Activated naive CD4-positive, alpha-beta T cell (primary cell): Measurements from ENCODE around the gene VAV2.

Source experiments
- DNase-seq, 4 experiments: peaks; one replicate each; lab custom pipeline; 2025; lab: John Stamatoyannopoulos, UW

VAV2 gene

GRCh38 chr9:133742849-133743444 is 249.2 kb downstream of the VAV2 start:
- DNase-seq, result peak; percentile 43 to 69 (median 68)

DNA sequence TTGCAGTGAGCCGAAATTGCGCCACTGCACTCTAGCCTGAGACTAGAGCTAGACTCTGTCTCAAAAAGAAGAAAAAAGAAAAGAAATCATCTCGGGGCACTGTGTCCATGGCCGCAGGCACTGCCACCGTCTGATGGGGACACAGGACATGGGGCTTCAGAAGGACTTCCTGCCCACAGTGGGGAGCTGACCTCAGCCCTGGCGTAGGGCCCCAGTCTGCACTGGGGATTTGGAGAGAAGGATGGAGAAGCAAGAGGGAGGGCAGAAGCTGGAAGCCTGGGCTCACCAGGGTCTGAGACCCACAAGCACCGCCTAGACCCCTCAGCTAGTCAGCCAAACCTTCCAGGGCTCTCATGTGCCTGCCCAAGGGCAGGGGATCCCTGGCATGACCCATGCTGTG is 249.9 kb downstream of the VAV2 start:
- DNase-seq, result no peak

GRCh38 chr9:133741716-133742115 is 250.4 kb downstream of the VAV2 start:
- no peak for DNase-seq

DNA sequence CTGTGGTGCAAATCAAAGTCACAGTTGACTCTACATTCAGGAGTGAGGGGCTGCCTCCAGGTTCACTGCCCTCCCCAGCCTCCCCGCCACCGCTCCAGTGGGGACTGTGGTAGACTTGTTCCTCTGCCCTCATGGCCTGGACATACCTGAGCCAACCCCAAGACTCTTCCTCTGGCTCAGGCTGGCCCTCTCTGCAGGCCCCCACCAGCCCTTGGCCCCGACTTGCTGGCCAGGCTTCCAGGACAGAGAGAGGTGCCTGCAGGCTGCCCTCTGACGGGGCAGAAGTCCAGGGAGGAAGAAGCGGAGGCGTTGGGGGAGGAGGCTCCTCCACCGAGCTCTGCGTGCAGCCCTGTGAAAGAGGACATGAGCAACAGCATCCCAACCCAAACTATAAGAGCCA is 251.2 kb downstream of the VAV2 start:
- no peak for DNase-seq

DNA sequence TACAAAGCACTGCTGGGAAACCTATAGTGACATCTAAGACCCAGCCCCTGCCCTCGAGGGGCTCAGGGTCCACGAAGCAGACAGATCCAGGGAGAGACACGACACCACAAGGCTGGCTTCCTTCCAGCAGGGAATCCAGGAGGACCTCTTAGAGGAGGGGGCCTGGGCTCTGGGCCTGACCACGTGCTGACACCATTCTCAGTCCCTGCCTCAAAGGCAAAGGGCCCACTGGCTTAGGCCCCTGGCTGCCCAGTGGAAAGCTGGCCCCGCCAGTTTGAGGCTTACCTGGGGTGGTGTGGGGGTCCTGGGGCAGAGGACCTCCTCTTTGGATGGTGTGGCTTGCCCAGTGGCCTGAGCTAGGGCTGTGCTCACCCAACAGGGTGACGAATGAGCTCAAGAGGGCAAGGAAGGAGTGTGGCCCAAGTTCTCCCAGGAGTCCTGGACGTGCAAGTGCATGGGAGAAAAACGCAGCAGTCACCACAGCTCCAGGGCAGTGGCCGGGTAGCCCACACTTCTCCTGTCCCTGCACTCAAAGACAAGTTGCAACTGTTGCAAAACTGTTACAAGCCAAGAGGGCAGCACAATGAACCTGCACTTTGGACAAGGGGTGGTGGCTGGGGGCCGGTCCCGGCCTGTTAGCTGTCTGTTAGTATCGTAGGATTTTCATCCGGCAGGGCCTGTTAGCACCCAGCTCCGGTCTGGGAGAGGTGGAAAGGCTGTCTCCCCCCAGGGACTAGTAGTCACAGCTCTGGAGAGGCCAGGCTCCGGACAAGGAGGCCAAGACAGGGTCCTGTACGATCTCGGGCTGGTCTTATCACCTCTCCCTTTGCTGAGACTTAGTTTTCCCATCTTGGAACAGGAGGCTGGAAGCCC is 252.5 kb downstream of the VAV2 start:
- no peak for DNase-seq

GRCh38 chr9:133738640-133739225 is 253.4 kb downstream of the VAV2 start:
- no peak for DNase-seq

DNA sequence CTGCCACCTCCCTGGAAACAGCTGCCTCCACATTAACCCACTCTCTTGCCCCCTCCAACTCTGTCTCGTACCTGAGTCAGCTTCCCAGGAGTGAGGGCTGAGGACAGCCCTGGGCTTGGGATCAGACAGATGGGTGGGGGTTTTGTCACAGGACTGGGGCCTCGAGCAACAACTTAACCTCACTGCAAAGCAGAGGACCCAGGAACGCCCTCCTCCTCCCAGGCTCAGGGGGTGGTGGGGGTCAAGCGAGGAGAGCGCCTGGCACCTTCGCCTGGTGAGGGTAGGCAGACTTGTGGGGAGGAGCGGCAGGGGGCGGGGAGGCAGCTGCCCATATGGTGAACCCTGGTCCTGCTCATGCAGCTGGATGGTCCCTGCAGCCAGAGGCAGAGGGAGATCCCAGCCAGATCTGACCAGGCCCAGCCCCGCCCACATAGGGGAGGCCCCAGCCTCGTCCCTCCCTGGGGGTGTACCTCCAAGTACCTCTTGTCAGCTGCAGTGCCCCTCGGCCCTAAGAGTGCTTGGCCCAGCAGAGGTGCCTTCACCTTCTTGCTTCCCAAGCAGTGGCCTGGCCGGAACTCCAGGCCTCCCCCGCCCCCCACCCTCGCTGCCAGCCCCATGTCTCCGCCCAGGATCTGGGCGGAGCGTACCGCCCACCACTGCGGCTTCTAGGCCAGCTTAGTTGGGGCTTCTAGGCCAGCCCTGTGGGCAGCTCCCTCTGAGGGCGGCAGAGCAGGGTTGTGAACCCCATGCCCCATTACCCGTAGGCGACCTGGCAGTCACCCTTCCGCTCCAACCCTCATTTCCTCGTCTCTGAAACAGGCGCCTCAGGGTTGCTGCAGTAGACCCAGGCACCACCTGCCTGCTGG is 254.1 kb downstream of the VAV2 start, which contains the start of gene SARDH:
TSS of gene SARDH (minus strand) at position 579 of the 866 bp plus-strand sequence. CDS start 4,179 bp downstream, outside the sequence.
- DNase-seq, result peak in 1 of 4 experiments; percentile 47

- no peak for DNase-seq
These were observed 254.9 kb downstream of the VAV2 start for GRCh38 chr9:133737071-133737773.

- no peak for DNase-seq
These were observed 256.2 kb downstream of the VAV2 start for GRCh38 chr9:133735931-133736330.

GRCh38 chr9:133735415-133735775 is 256.7 kb downstream of the VAV2 start:
- no peak for DNase-seq

DNA sequence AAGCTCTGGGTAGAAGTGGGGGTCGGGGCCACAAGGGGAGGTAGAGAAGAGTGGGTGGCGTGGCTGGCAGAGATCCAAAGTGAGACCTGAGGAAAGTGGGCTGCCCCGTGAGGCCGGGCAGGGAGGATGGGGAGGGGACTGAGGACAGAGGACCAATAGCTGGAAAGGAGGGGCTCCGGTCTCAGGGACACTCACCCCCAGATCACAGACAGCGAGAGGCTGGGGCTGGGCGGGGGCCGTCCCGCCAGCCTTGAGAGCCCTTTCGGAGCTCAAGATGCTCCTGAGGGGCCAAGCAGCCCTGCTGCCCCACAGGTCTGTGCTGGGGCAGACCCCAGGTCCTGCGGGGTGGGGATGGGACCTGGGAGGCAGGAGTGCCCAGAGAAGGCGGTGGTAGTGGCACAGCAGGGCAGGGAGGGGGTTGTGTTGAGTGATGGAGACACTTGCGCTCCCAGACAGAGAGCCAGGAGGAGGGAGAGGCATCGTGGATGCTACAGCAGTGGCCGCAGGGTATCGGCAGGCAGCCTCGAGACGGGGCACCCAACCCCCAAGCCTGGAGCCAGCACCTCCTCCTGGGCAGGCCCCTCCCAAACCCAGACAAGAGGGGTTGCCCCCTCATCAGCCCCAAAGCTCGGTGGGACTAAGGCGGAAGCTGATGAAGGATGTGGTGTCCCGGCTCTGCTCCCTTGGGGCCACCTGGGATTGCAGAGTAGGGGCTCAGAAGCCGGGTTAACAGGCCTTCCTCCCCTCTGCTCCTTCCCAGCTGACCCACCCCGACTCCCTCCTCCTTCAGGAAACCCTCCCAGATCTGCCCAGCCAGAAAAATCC is 257.3 kb downstream of the VAV2 start:
- no peak for DNase-seq

- no peak for DNase-seq
These were observed 258.2 kb downstream of the VAV2 start for GRCh38 chr9:133733796-133734533.

DNA sequence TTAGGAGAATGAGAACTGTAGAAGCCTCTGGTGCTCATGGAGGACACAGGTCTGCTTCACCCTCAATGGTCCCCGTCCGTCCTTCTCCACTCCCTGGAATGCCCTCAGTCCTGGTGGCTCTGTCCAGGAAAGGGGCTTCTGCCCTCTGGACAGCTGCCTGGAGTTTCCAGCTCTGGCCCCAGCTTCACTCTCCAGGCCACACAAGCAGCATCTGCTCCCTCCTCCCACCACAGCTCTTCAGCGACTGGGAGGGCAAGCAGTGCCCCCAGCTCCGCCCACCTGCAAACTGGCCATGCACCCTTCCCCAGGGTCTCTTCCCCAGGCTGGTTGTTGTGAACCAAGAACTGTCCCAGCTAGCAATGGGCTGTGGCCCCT is 258.7 kb downstream of the VAV2 start:
- no peak for DNase-seq

GRCh38 chr9:133732639-133733408 is 259.3 kb downstream of the VAV2 start:
- DNase-seq, result no peak

DNA sequence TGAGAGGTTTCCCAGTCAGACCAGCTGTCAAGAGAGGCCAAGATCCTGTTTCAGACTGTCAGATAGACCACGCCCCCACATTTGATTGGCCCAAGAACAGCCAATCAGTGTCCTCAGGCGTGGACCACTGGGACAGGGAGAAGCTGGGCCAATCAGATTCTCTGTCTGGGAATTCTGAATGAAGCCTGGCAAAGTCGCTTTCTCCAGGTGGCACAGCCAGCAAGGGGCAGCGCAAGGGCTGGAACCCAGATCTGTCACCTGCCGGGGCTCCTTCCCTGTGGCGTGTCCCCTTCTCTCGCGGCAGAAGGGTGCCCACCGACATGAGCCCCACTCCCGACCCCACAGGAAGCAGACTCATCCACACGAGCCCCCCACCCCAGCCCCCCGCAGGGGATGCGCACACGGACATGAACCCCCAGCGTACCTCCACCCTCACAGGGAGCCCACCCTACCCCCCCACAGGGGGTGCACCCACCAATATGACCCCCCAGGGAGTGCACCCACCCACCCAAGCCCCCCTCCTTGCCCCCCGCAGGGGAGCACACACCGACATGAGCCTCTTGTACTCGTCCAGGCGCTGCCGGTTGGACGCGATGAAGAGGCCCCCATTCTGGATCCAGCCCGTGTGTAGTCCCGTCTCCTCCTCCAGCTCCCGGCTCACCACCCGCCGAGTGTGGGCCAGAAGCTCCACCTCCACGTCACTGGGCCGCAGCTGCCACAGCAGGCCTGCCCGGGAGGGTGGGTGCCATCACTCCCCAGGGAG is 260.1 kb downstream of the VAV2 start:
- no peak for DNase-seq

DNA sequence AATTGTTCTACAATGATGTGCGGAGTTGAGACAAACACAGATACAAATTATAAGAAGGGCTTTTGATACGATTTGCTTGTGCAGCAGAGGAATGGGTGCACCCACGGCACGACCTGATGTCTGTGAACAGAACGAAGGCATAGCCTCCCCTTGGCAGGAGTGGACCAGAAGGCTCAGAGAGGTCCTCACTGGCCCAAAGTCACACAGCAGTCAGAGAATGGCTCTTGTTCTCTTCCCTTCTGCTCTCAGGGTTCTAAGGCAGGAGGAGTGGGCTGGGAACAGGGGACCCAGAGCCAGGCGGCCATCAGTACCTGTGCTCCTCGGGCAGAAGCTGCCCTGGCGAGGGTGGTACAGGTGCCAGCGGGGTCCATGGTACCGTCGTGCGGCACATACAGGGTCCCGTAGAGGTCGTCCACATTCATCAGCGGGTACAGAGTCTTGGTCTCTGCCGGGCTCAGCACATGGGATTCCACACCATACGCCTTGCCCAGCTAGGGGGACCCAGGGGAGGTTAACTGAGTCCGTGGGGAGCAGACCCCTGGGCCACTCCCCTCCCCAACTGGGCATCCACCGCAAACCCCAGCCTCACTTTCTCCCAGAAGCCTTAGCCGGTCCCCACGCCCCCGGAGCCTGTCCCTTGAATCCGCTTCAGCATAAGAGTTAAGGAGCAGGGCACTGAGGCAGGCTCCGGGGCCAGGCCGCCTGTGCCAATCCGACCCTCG is 261.0 kb downstream of the VAV2 start:
- DNase-seq, result no peak

GRCh38 chr9:133729617-133730281 is 262.4 kb downstream of the VAV2 start:
- DNase-seq, result no peak
